ENCODE data around the gene TBPL2.

DNA sequence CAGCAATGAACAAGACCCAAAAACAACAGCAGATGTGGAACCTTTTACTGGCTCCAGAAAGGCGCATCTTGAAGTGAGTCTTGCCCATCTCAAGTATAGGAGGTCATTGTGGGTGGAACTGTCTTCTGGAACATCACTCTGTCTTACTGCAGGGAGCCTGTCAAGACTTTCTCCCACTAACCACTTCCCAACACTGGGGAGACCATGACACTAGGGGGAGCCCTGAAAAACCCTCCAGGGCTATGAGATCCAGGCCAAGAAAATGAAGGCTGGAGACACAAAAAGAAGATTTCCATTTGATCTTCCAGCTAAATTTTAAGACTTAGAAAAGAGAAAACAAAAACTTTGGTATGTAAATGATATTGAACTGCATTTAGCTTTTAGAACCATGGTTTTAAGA is 15.3 kb downstream of the TBPL2 start:
- TF ChIP-seq CTCF (IDR thresholded peaks at IDR 0.05; ENCODE audit: insufficient read depth, low read length) (no peak), POLR2AphosphoS5 (IDR thresholded peaks at IDR 0.05; ENCODE audit: low read depth) (no peak), GABPA (IDR thresholded peaks at IDR 0.05; ENCODE audit: low read depth) (no peak), REST (IDR thresholded peaks at IDR 0.05; ENCODE audit: insufficient replicate concordance, low read depth) (no peak)
